Left hindlimb (tissue), 1 donor: Measurements from ENCODE around the gene TXNRD1.
A peak's percentile ranks its signal among the peaks of the same experiment; 100 is the strongest.
"Not testable (repeated sequence)": the region's sequence is repeated elsewhere in the genome, so short reads cannot be mapped to it uniquely, and the experiment has no call there.

Source experiments
- DNase-seq: peaks from one replicate; pipeline ENCODE4 v3.0.0-alpha.2; 2018

TXNRD1 gene

DNA sequence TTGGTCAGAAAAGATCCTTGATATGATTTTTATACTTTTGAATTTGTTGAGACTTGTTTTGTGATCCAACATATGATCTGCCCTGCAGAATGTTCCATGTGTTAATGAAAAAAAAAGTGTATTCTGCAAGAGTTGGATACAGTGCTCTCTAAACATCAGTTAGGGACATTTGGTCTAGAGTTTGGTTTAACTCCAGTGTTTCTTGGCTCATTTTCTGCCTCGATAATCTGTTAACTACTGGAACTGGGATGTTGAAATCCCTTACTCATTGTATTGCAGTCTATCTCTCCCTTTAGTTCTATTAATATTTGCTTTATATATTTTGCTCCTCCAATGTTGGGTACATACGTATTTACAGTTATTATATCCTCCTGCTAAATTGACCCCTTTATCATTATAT lies 18.3 kb upstream of the TXNRD1 start:
- no peak for DNase-seq

DNA sequence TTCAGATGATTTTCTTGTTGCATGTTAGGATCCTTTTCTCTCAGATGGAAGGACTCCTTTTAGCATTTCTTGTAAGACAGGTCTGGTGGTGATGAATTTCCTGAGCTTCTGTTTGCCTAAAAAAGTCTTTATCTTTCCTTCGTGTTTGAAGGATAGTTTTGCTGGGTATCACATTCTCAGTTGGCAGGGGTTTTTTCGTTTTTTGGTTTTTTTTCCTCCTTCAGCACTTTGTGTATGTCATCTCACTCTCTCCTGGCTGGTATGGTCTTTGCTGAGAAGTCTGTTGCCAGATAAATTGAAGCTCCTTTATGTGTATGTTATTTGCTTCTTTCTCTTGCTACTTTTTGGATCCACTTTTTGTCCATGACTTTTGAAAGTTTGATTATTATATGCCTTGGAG lies 15.6 kb upstream of the TXNRD1 start:
- no peak for DNase-seq

DNA sequence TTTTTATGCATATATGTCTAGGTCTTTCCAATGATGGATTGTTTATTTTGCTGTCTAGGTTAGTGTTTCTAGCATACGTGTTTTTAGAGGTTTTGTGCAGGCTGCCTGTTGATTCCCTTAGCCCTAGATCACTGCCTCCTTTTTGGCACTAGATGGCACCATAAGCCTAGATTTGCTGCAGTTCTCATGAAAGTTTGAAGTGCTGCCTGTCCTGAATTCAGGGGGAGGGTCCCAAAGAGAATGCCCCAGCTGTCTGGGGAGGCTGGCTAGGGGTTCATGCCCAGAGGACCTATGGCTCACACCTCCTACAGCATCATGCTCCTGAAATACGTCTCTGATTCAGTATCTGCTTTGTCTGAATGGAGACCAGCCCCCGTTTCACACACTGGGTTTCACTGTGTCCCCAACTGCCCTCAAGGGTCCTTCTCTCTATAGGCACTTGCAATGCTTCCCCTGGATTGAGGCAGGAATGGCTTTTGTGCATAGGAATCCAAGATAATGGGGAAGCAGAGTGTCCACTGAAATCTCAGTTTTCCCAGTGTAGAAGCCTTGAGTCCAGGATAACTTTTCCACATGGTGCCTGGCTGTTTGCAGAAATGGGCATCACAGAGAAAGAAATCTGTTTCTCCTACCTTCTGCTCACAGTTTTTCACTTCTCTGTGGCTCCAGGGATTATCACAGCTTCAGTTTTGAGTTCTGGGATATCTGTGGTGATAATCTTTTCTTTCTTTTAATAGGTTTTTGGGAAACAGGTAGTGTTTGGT lies 14.2 kb upstream of the TXNRD1 start:
- no peak for DNase-seq

DNA sequence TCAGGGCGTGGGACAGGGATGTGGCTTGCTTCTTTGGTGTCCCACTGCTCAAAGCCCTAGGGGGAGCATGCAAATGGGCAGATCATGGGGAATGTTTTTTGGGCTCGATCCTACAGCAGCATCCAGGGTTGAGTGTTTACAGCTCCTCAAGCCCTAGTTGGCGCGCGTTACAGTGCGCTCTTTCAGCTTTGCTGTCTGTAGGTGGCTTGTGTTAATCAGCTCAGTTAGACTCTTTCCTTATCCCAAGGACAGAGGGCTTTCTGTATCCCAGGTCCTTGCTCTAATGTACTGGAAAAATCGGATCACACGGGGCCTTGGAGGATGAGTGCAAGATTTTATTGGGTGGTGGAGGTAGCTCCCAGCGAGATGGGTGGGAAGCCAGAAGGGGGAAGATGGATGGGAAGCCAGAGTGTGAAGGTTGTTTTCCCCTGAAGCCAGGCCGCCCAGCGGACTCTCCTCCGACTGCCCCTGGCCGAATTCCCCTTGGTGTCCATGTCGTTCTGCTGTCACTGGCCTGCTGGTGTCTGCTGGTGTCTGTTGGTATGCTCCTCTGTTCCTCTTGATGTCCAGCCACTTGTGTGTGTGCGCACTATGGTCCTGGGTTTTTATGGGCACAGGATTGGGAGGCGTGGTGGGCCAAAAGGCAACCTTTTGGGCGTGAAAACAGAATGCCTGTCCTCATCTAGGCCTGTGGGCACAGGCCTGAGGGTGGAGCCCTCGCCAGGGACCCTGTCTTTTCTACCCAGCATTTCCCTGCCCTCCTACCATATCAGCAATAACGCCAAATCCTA lies 10.7 kb upstream of the TXNRD1 start:
- peak; percentile 45 for DNase-seq

DNA sequence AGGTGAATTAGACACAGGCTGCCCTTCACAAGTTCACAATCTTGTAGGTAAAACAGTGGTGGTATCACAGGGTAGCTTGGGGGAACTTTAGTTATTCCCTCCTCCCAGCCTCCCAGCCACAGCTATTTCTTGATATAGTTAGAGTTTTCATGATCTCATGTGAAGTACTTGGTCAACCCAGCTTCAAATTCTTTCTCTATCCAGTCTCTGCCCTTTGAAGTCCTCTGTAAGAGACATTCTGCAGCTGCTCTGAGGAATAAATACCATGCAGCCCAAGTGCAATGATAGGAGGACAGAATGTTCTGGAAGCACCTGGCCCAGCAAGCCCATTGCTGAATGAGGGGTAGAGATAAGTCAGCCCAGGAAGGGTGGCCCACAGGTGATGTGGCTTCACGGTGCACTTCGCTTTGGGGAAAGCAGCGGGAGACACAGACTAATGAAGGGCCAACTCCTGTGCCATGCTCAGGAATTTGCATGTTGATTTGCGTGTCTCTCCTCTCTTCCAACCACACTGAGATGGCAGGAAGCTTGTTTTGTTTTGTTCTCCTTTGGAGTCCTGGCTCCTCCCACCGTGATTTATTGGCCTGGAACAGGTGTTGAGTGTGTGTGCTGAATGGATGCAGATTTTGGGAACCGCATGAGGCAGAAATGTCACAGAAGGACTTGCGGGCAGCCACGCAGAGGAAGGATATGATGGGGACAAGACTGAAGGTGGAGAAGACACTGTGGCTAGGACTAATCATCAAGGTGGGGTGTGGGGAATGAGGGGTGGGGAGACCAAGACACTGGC lies 8.0 kb upstream of the TXNRD1 start:
- no peak for DNase-seq

DNA sequence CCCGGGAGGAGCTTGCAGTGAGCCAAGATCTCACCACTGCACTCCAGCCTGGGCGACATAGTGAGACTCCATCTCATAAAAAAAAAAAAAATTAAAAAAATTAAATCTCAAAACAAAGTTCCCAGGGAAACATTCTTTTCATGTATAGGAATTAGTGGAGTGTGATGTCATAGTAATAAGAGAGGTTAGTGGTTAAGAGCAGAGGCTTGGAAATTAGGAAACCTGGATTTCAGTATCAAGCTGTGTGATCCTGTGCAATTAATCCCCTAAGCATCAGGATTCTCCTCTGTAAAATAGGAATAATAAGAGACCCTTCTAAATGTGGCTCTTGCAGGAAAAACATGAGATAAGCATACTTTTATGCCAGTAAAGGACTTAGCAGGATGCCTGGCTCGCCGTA lies 3.1 kb upstream of the TXNRD1 start:
- DNase-seq, result no peak

DNA sequence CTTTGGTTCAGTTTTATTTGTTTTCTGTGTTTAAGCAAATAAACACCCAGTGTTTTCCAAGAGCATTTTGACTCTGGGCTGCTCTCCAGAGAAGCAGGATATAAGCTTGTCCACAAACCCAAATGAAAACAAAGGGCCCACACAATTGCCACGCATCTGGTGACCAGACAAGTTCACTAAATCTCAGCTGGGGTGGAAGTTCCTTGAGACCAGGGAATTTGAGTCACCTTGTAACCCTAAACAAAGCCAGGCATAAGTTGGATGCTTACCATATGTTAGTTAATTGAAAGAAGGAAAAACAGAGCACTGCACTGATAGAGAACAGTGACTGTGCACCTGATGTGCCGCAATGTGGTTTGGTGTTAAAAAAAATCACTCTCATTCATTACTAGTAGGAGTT lies 1.6 kb upstream of the TXNRD1 start:
- peak; percentile 40 for DNase-seq

DNA sequence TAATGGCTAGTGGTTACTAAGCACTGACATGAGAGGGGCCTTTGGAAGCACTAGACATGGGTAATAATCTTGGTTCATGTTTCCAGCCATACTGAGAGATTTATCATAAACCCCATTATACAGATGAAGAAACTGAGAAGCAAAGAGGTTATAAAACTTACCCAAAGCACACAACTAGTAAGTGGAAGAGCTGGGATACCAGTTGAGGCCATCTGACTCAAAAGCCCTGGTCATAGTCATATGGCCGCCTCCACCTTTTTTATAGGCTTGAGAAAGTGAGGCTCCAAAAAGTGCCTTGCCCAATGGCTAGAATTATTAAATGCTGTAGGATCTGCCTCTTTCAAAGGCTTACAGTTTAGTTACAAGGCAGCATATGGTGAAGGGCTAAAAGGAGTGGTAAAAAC lies 944 bp downstream of the TXNRD1 start:
- DNase-seq, result no peak

DNA sequence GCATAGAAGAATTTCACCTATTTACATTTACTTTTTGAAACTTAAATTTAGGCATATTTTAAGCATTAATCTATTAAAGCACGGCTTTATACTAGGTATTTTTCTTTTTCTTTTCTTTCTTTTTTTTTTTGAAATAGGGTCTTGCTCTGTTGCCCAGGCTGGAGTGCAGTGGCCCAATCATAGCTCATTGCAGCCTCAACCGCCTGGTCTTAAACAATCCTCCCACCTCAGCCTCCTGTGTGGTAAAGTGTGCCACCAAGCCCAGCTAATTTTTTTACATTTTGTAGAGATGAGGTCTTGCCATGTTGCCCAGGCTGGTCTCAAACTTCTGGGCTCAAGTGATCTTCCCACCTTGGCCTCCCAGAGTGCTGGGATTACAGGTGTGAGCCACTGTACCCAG lies 2.9 kb downstream of the TXNRD1 start:
- DNase-seq, result not testable (repeated sequence)

DNA sequence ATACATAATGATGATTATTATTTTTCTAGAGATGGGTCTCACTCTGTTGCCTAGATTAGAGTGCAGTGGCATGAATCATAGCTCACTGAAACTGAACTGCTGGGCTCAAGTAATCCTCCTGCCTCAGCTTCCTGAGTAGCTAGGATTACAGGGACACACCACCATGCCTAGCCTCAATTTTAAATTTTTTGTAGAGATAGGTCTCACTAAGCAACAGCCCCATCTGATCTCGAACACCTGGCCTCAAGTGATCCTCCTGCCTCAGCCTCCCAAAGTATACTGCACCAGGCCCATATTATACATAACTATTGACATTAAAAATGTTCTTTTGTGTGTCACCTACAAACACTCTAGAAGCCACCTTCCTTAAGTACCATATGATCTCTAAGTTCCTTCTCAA lies 3.4 kb downstream of the TXNRD1 start:
- no peak for DNase-seq

DNA sequence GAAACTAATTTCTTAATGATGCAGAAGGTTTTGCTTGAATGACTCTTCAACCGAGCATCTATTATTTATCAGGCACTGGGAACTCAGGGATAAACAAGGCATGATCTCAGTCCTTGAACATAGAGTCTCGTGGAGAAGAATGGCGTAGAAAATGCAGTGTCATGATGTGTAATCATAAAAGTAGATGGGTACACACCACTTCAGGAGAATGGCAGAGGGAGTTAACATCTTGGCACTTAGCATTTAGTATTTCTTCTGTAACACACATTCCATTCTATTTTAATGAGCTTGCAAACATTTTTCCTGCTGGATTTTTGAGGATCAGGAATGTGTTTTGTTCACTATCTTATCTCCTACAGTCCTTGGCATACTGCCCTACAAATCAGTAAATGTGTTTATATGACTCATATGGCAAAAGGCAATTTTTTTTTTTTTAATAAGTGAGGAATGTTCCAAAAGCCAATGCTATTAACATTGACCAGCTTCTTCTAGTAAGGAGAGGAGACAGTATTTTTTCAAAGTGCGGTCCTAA lies 3.8 kb downstream of the TXNRD1 start:
- DNase-seq, result no peak

DNA sequence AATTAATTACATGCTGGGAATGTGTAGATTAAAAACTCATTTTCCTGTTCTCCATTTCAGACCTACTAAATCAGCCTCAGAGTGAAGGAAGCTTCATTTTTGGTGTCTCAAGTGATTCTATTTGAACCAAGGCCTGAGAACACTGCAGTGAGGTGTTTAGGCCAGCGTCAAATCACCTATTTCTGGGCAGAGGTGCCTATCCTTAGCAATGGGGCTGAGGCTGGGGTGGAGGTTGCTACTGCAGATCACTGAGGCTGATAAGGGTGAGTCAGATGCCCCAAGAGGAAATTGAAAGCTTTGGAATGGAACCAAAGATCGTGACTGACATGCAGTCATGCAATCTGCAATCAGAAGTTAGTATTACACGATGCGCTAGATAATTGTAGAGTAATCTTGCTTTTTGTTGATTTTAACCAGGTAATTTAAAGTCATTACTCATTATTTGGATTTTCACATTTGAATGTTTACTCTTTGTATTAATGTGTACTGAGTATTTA lies 4.4 kb downstream of the TXNRD1 start:
- no peak for DNase-seq

DNA sequence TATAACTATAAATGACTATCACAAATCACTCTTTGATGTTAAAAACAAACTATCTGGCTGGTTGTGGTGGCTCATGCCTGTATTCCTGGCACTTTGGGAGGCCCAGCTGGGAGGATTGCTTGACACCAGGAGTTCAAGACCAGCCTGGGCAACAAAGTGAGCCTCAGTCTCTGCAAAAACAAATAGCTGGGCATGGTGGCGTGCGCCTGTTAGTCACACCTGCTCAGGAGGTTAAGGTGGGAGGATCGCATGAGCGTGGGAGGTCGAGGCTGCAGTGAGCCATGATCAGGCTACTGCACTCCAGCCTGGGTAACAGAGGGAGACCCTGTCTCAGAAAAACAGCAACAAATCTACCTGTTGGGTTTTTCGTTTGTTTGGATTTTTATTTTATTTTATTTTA lies 5.4 kb downstream of the TXNRD1 start:
- no peak for DNase-seq

DNA sequence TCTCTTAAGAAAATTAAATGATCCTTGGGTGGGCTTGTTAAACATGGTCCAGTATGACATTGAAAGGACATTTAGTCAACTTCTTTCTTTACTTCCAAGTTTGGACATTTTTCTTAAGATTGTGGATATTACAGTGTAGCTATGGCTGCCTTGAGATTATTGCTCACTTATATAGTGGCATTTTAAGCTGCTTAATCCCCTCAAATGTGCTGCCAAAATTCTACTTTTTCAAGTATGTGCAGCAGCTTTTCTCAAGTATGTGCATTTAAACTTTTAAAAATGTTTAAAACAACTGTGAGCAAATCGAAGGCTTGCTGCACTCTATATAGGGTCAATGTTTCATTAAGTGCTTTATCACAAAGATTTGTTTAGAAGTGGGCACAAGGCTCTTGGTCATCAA lies 7.4 kb downstream of the TXNRD1 start:
- DNase-seq, result no peak

DNA sequence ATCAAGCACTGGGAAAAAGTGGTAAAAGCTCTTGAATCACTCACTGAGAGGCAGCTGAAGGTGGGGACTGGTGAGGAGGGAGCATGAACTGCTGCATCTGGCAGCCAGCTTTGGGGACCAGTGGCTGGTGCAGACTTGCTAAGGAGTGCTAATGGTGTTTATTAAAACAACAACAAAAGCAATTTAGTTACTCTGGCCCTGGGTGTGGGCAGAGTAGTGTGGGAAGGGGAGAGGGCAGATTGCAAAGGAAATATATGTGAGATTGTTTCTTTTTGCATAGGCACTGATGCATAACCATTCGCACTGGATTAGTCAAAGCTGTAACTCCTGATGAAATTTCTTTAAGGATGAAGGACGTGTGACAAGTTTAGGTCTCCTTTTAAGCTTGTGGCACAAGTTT lies 8.1 kb downstream of the TXNRD1 start:
- no peak for DNase-seq

DNA sequence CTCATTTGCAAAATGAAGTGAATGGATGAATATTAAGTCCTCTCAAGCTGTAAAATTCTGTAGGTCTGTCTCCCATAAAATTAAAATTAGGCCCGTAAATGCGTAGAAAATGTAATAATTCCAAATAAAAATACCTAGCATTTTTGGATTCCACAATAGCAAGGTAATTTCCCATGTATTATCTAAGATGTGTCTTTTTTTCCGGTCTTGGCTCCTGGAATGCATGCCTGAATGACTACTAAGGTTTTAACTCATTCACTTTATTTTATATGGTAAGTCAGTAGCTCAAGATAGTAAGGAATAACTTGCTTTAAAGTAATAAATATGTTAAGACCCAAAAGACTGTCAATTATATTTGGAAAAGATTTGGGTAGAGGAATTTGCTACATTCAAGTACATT lies 11.1 kb downstream of the TXNRD1 start:
- no peak for DNase-seq

DNA sequence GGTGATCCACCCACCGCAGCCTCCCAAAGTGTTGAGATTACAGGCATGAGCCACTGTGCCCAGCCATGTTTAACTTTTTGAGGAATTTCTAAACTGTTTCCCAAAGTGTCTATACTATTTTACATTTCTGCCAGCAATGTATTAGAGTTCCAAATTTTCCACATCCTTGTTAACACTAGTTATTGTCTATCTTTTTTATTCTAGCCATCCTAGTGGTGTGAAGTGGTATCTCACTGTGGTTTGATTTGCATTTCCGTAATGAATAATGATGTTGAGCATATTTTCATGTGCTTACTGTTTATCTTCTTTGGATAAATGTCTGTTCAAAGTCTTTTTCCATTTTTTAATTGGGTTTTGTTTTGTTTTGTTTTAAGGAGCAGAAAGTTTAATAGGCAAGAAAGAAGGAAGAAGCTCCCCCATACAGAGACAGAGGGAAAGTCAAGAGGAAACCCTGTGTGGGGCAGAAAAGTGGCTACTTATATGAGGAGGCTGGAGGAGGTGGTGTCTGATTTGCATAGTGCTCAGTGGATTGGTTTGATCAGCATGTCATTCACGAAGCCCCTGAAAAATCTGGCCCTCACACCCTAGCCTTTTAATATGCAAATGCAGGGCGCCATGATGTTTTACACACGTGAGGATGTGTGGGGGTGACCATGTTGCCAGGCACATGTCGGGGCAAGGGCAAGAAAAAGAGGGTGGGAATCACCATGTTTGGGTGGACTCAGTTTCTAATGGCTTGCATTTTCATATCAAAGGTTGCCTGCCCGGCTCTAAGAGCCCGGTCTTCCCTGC lies 14.9 kb downstream of the TXNRD1 start:
- DNase-seq, result no peak

DNA sequence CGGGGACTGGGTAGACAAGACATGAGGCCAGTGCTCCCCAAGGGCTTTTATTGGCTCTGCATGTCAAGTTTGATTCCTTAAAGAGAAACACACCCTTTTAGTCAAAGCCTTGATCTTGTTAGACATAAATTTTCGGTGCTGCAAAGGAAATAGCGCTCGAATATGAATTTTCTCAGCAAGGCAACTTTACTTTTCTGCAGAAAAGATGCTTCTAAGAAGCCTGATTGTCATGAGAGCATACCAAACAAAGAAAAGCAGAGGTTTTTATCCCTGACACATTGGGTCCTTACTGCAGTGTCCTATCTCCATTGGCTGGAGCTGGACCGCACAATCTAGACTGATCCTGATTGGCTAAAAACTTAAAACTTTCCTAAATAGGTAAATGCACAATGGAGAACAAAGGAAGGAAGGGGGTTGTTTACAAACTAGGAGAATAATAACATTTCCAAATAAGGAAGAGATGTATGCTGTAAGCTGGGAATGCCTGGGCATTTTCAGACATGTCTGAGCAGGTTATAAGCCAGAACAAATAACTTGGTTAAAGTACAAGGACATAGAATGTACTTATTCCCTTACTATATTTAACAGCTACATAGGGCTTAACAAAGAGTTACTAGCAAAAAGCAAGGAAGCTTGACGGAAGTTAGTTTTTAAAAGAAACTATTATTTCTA lies 17.2 kb downstream of the TXNRD1 start:
- DNase-seq, result no peak

DNA sequence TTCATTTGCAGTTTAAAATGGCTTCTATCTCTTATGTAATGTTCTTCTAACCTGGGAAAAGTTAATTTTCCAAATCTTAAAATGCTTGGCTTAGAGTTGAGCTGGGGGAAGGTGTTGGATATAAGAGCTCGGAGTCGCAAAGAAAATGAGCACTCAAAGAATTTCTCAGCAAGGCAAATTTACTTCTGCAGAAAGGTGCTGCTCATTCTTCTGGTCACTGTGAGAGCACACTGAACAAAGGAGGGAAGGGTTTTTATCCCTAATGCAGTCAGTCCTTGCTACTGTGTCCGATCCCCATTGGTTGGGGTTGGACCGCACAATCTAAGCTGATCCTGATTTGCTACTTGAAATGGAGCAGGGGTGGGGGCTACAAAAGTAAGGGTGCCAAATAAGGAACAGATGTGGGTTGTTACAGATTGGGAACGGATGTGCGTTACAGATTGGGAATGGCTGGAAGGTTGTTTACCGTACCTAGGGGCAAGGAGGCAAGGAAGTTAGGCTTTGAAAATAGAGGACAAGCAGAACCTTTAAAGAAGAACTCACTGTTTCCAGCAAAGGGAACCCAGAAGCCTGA lies 19.4 kb downstream of the TXNRD1 start:
- no peak for DNase-seq

DNA sequence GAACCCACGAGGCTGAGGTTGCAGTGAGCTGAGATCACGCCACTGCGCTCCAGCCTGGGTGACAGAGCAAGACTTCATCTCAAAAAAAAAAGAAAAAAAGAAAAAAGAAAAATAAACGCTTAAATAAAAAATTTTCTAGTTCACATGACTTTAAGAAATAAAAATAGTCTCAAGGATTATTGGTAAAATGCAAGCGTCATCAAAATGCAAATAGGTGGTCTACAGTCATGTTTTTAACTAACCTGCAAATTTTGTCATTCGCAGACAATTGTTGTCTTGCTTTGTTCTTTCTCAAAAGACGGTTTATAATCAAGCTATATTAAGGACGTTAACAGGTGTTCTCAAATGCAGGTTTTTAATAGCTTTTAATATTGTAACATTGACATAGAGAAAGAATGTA lies 22.4 kb downstream of the TXNRD1 start:
- DNase-seq, result no peak

DNA sequence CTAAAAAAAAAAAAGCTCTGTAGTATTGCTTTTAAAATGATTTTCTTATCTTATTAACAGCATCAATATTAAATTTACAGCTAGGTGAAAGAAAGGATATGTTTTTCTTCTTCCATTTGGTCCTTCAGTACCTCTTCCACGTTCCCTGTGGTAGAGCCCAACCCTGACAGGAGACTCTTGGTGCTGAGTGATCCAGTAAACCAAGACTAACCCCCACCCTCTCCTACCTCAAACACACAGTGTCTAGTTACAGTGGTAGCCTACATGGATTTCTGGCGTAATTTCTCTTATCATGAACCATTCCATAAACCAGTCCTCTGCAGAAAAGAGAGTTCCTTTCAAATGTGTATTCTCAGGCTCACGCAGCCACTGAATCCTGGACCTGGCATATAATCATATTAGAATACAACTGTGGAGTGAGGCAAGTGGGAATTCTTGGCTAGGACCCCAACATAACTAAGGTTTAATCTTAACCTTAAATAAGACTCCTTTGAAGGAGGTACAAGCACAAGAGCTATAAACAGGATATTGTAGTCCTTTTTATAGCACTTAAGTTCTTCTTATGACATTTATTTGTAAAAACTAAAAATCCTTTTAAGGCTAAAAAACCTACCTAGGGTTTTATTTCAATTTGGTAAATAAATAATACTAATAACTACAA lies 27.1 kb downstream of the TXNRD1 start:
- DNase-seq, result no peak
